ENCODE data around the gene SLC43A1. TPM values are rescaled to one million over a fixed set of nuclear protein-coding genes. Genes with fewer than 3 reads are reported as not detected.

The SLC43A1 gene
- total and polyA plus RNA-seq, 2 of the 4 experiments (the other 2 are of a cell fraction) = 10.0 to 17.0 TPM

GRCh38 chr11:57468276-57468675, 47.2 kb downstream of the SLC43A1 start:
- Histone ChIP-seq H2AK5ac (ENCODE audit: low read depth, low read length) (no peak overlapping the region), H3K4ac (ENCODE audit: low read depth, low read length) (no peak overlapping the region), H2BK120ac (ENCODE audit: low read depth, low read length) (no peak overlapping the region), H3K27me3 (ENCODE audit: control insufficient read depth, insufficient read depth, low read length) (peaks cover 15% of the 10 kb centered on the region; the same call in 1 of the 2 replicates), H2BK5ac (ENCODE audit: low read depth, low read length, poor library complexity, severe bottlenecking) (no peak overlapping the region), H3K56ac (ENCODE audit: extremely low read depth, insufficient read depth, low read length) (no peak overlapping the region), H2BK20ac (ENCODE audit: low read depth, low read length) (no peak overlapping the region), H3K23ac (ENCODE audit: low read depth, low read length) (no peak overlapping the region), H3K79me1 (ENCODE audit: low read depth in 1 of 2, low read length in 2 of 2) (no peaks in the 10 kb centered on the region), H3K14ac (replicated peaks; ENCODE audit: low read depth, low read length) (no peak overlapping the region), H3K4me3 (ENCODE audit: insufficient read depth, low read depth, low read length) (no peak overlapping the region), H3K27ac (ENCODE audit: insufficient read depth, low read length) (no peak overlapping the region), H3K18ac (ENCODE audit: low read depth, low read length) (no peak overlapping the region), H2AFZ (replicated peaks; ENCODE audit: low read length, poor library complexity) (peak overlapping the region; percentile 1), H4K91ac (ENCODE audit: insufficient read depth, low read depth, low read length) (no peak overlapping the region), H3K4me2 (ENCODE audit: low read depth, low read length) (no peak overlapping the region), H4K20me1 (ENCODE audit: insufficient read depth, low read length) (no peaks in the 10 kb centered on the region; the same call in 1 of the 2 replicates), H3K9me3 (ENCODE audit: control insufficient read depth, insufficient read depth, low read length) (no peaks in the 10 kb centered on the region), H4K5ac (ENCODE audit: low read depth, low read length) (no peak overlapping the region), H2AK9ac (replicated peaks; ENCODE audit: low read depth, low read length, poor library complexity) (no peak overlapping the region), H4K8ac (ENCODE audit: low read depth in 2 of 2, low read length in 2 of 2) (no peak overlapping the region), H2BK15ac (ENCODE audit: low read depth, low read length) (no peak overlapping the region), H3K9ac (ENCODE audit: low read depth, low read length) (no peak overlapping the region), H3K36me3 (ENCODE audit: control insufficient read depth, insufficient read depth, low read length) (no peaks in the 10 kb centered on the region), H3K9me1 (ENCODE audit: insufficient read depth, low read length) (no peaks in the 10 kb centered on the region), H3K4me1 (ENCODE audit: control insufficient read depth, insufficient read depth, low read length) (no peaks in the 10 kb centered on the region)
- CTCF ChIA-PET = no interaction called here
- dilution Hi-C loops (cut with HindIII; ENCODE audit: low sequenced_read_pairs, unreplicated experiment) (no loop called here), intact Hi-C loops (cut with micrococcal nuclease) (no loop called here), in situ Hi-C loops (cut with MboI; ENCODE audit: low sequenced_read_pairs) (no loop called here)
- no TSS peak for BruUV-seq (replicated peaks)
- no peak for TF ChIP-seq MAZ (IDR thresholded peaks at IDR 0.05; ENCODE audit: borderline replicate concordance, low read depth, low read length)
- no peak for TF ChIP-seq SMC3 (IDR thresholded peaks at IDR 0.05; ENCODE audit: low read depth, low read length)
- TF ChIP-seq RFX5 (IDR thresholded peaks at IDR 0.05; ENCODE audit: low read depth, low read length) = no peak
- TF ChIP-seq POLR2A (IDR thresholded peaks at IDR 0.05; ENCODE audit: low read depth, low read length) = no peak
- no peak for TF ChIP-seq USF2 (IDR thresholded peaks at IDR 0.05; ENCODE audit: low read depth, low read length)
- no peak for TF ChIP-seq RCOR1 (IDR thresholded peaks at IDR 0.05; ENCODE audit: insufficient replicate concordance, low read length)
- no peak for TF ChIP-seq MXI1 (IDR thresholded peaks at IDR 0.05; ENCODE audit: borderline replicate concordance, low read depth, low read length)
- no peak for TF ChIP-seq ELK1 (IDR thresholded peaks at IDR 0.05; ENCODE audit: borderline replicate concordance, low read depth, low read length)
- no peak for TF ChIP-seq RAD21 (IDR thresholded peaks at IDR 0.05; ENCODE audit: low read length)
- TF ChIP-seq CHD1 (IDR thresholded peaks at IDR 0.05; ENCODE audit: low read depth, low read length) = no peak
- TF ChIP-seq MAFK (IDR thresholded peaks at IDR 0.05; ENCODE audit: low read depth, low read length) = no peak
- no peak for TF ChIP-seq NFE2L2 (IDR thresholded peaks at IDR 0.05; ENCODE audit: low read depth, low read length)
- TF ChIP-seq BHLHE40 (IDR thresholded peaks at IDR 0.05; ENCODE audit: low read depth, low read length) = no peak
- TF ChIP-seq CEBPB (IDR thresholded peaks at IDR 0.05; ENCODE audit: low read depth, low read length) = no peak
- TF ChIP-seq CTCF (conservative IDR thresholded peaks at IDR 0.05; ENCODE audit: low read depth, low read length) = no peak
- no peak for TF ChIP-seq FOS (IDR thresholded peaks at IDR 0.05; ENCODE audit: low read depth, low read length)
- ATAC-seq (ENCODE audit: low read depth) (no peak), DNase-seq (no peak)
- WGBS, 2 experiments (ENCODE audit: extremely low coverage in 2 of 2, insufficient read length in 1 of 2) = 60% methylated on average over 1 of the region's 4 CpGs; no CpG with 5 or more reads in 1 of the 2 experiments
- POLR2A ChIA-PET (ENCODE audit: unreplicated experiment) = no interaction called here
